GM10266 (cell line): Measurements from ENCODE around the gene SGK1.
"Not testable (repeated sequence)": the region's sequence is repeated elsewhere in the genome, so short reads cannot be mapped to it uniquely, and the experiment has no call there.

ENCODE experiments used
- DNase-seq: peaks from one replicate; pipeline ENCODE4 v3.0.0; 2012; ENCODE audit errors: extremely low spot score
- TF ChIP-seq, protein P1 (sequence below): IDR thresholded peaks from 2 replicates; pipeline ENCODE4 v1.5.1; 2012; ENCODE audit warnings: mild to moderate bottlenecking, low read depth; ENCODE audit not compliant: control insufficient read depth, insufficient read depth; ENCODE audit errors: missing control alignments

SGK1 gene

DNA sequence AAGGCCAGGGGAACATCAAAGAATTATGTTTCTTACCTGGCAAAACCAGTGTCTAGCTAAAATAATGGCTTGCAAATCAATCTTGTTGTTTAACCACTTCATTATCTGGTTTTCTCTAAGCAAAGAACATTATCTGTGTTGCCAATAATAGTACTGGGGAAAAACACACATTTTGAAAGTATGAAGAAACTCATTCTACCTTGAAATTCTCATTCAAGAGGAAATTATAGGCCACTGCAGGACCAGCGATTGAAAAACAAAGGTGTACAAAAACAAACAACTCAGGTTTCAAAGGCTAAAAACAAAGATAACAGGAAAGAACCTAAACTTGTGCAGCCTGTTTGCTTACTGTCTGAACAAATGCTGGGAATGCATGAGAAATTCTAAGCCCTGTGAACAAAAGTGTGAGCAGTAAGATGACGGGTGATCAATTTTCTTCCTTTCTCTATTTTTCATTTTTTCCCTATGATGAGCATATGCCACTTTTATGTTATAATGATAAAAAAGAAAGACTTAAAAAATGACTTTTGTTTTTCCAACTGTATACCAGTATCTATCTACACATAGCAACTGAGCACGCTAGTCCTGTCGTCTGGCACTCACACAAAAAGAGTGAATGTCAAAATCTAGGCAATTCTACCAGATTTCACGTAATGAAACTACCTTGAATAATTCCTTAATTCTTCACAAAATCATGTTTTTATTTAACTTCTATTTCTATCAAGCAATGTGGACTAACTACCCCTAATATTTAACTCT is 117.9 kb downstream of the SGK1 start:
- DNase-seq: peak; percentile 35
- TF ChIP-seq, protein P1, sequence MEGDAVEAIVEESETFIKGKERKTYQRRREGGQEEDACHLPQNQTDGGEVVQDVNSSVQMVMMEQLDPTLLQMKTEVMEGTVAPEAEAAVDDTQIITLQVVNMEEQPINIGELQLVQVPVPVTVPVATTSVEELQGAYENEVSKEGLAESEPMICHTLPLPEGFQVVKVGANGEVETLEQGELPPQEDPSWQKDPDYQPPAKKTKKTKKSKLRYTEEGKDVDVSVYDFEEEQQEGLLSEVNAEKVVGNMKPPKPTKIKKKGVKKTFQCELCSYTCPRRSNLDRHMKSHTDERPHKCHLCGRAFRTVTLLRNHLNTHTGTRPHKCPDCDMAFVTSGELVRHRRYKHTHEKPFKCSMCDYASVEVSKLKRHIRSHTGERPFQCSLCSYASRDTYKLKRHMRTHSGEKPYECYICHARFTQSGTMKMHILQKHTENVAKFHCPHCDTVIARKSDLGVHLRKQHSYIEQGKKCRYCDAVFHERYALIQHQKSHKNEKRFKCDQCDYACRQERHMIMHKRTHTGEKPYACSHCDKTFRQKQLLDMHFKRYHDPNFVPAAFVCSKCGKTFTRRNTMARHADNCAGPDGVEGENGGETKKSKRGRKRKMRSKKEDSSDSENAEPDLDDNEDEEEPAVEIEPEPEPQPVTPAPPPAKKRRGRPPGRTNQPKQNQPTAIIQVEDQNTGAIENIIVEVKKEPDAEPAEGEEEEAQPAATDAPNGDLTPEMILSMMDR: no peak

DNA sequence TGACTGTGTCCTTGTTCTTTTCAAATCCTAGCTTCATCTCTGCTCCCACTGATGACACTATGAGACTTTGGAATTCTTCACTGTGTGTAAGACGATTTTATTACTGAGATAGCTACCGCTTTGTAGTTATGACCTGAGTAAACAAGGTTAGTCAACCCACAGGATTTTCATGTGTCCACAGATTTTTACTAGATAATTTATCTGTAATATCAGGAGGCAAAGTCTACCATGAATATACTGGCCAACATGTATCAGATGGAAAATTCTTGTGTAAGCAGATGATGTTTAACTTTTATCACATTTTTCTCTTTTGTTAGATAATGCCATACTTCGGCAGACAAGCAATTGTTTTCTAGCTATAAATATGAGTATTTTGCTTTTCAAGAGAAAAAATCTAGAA is 119.8 kb downstream of the SGK1 start:
- no peak for DNase-seq
- TF ChIP-seq, protein P1: no peak

- not testable (repeated sequence) for DNase-seq
These were observed 120.2 kb downstream of the SGK1 start for GRCh38 chr6:134197685-134198084.

DNA sequence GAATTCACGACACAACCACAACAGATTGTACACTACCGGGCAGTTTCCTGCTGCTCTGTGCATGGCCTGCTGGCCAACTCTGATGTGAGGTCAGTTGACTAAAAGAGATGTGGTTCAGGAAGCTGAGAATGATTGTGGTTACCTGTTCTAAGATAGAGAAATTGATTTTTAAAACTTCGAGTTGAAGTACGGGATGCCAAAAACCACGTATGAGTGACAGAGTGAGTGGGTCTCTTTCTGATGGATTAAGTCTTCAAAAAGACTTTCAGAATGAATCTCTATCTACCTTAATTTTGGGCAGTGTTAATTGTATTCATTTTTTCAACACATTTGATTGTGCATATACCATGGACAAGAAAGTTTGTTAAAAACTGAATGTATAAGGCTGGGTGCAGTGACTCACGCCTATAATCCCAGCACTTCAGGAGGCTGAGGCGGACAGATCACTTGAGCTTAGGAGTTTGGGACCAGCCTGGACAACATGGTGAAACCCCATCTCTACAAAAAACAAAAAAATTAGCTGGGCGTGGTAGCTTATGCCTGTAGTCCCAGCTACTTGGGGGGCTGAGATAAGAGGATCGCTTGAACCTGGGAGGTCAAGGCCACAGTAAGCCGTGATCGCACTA is 121.2 kb downstream of the SGK1 start:
- TF ChIP-seq, protein P1: no peak
- no peak for DNase-seq

DNA sequence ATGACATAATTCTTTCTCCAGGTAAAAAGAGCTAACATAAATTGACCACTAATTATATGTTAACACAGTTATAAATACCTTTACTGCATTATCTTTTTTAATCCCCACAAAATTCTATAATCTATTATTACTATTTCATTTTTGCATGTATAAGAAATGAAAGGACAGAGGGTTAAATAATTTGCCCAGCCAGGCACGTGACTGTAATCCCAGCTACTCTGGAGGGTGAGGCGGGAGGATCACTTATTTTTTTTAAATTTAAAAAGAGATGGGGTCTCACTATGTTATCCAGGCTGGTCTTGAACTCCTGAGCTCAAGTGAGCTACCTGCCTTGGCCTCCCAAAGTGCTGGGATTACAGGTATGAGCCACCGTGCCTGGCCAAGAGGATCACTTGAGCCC is 121.9 kb downstream of the SGK1 start:
- no peak for DNase-seq
- TF ChIP-seq, protein P1: no peak

GRCh38 chr6:134195164-134195906 is 122.6 kb downstream of the SGK1 start:
- DNase-seq: no peak
- TF ChIP-seq, protein P1: no peak

- DNase-seq: no peak
- TF ChIP-seq, protein P1: no peak
These were observed 124.1 kb downstream of the SGK1 start for GRCh38 chr6:134193536-134194498.

DNA sequence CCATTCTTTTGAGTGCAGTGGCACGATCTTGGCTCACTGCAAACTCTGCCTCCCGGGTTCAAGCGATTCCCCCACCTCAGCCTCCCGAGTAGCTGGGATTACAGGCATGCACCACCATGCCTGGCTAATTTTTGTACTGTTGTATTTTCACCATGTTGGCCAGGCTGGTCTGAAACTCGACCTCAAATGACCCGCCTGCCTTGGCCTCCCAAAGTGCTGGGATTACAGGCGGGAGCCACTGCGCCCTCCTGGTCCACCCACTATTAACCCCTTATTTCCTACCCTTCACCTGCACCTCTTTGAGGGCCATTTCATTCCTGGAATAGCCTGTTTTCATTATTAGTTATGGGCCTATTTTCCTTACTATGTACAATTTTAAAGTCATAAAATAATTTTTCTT is 125.3 kb downstream of the SGK1 start:
- DNase-seq: not testable (repeated sequence)
